H9 (cell line): ENCODE measurements around the gene POU2F2. TPM values are rescaled to one million over a fixed set of nuclear protein-coding genes. Genes with fewer than 3 reads are reported as not detected.

ENCODE experiments used
- DNase-seq: peaks from one replicate; pipeline ENCODE4 v3.0.0-alpha.2; 2017
- H2AFZ ChIP-seq: one replicate; pipeline ENCODE4 v1.6.1; 2013; ENCODE audit warnings: mild to moderate bottlenecking, low read length, control low read depth, moderate library complexity
- H2AK5ac ChIP-seq: 2 replicates; pipeline ENCODE4 v1.6.1; 2013; ENCODE audit warnings: low read length, control low read depth, mixed read lengths; ENCODE audit not compliant: insufficient read length
- H2BK120ac ChIP-seq: one replicate; pipeline ENCODE4 v1.6.1; 2013; ENCODE audit warnings: low read depth, mild to moderate bottlenecking, low read length, control low read depth, inconsistent platforms; ENCODE audit not compliant: poor library complexity, severe bottlenecking
- H2BK12ac ChIP-seq: 2 replicates; pipeline ENCODE4 v1.6.1; 2013; ENCODE audit warnings: low read length, control low read depth, mixed read lengths, low read depth; ENCODE audit not compliant: insufficient read length
- H2BK15ac ChIP-seq: 2 replicates; pipeline ENCODE4 v1.6.1; 2013; ENCODE audit warnings: low read depth, low read length, control low read depth
- H2BK20ac ChIP-seq: one replicate; pipeline ENCODE4 v1.6.1; 2013; ENCODE audit warnings: low read depth, mild to moderate bottlenecking, low read length, control low read depth, inconsistent platforms; ENCODE audit not compliant: poor library complexity, severe bottlenecking
- H2BK5ac ChIP-seq: 2 replicates; pipeline ENCODE4 v1.6.1; 2013; ENCODE audit warnings: low read length, control low read depth, mixed read lengths; ENCODE audit not compliant: insufficient read length
- H3K14ac ChIP-seq: 2 replicates; pipeline ENCODE4 v1.6.1; 2013; ENCODE audit warnings: low read length, control low read depth; ENCODE audit not compliant: insufficient read depth
- H3K18ac ChIP-seq: 2 replicates; pipeline ENCODE4 v1.6.1; 2013; ENCODE audit warnings: low read depth, mild to moderate bottlenecking, mixed read lengths, low read length, control low read depth; ENCODE audit not compliant: insufficient read length
- H3K23ac ChIP-seq: 2 replicates; pipeline ENCODE4 v1.6.1; 2013; ENCODE audit warnings: low read length, control low read depth, mixed read lengths, low read depth; ENCODE audit not compliant: insufficient read length
- H3K23me2 ChIP-seq: 2 replicates; pipeline ENCODE4 v1.6.1; 2013; ENCODE audit warnings: low read depth, mild to moderate bottlenecking, mixed read lengths, low read length, control low read depth; ENCODE audit not compliant: insufficient read length, poor library complexity, severe bottlenecking
- H3K27ac ChIP-seq: 2 replicates; pipeline ENCODE4 v1.5.1; 2013; ENCODE audit warnings: low read length, control low read depth, mixed read lengths, low read depth; ENCODE audit not compliant: insufficient read length
- H3K27me3 ChIP-seq: 2 replicates; pipeline ENCODE4 v1.6.1; 2013; ENCODE audit warnings: low read length, control low read depth, inconsistent platforms; ENCODE audit not compliant: insufficient read depth
- H3K4ac ChIP-seq: 2 replicates; pipeline ENCODE4 v1.6.1; 2013; ENCODE audit warnings: low read depth, mild to moderate bottlenecking, control low read depth, inconsistent platforms, low read length, moderate library complexity
- H3K4me1 ChIP-seq: 2 replicates; pipeline ENCODE4 v1.6.1; 2013; ENCODE audit warnings: low read length, control low read depth, inconsistent platforms; ENCODE audit not compliant: insufficient read depth
- H3K4me2 ChIP-seq: 2 replicates; pipeline ENCODE4 v1.6.1; 2013; ENCODE audit warnings: low read length, control low read depth, mixed read lengths; ENCODE audit not compliant: insufficient read length, insufficient read depth
- H3K56ac ChIP-seq: 2 replicates; pipeline ENCODE4 v1.6.1; 2013; ENCODE audit warnings: low read depth, mild to moderate bottlenecking, mixed read lengths, low read length, control low read depth; ENCODE audit not compliant: insufficient read length
- H3K79me1 ChIP-seq: 2 replicates; pipeline ENCODE4 v1.6.1; 2013; ENCODE audit warnings: low read depth, mild to moderate bottlenecking, moderate library complexity, low read length, control low read depth, inconsistent platforms; ENCODE audit not compliant: insufficient read depth, poor library complexity, severe bottlenecking
- H3K79me2 ChIP-seq: 2 replicates; pipeline ENCODE4 v1.6.1; 2013; ENCODE audit warnings: low read length, control low read depth, inconsistent platforms; ENCODE audit not compliant: insufficient read depth
- H3K9ac ChIP-seq: 2 replicates; pipeline ENCODE4 v1.6.1; 2013; ENCODE audit warnings: low read length, control low read depth, mixed read lengths; ENCODE audit not compliant: insufficient read length; ENCODE audit errors: extremely low read depth
- H3K9me3 ChIP-seq: one replicate; pipeline ENCODE4 v1.6.1; 2013; ENCODE audit warnings: low read depth, low read length, inconsistent platforms; ENCODE audit not compliant: control insufficient read depth
- H3T11ph ChIP-seq: one replicate; pipeline ENCODE4 v1.6.1; 2013; ENCODE audit warnings: mild to moderate bottlenecking, low read length, control low read depth, inconsistent platforms
- H4K20me1 ChIP-seq: one replicate; pipeline ENCODE4 v1.6.1; 2013; ENCODE audit not compliant: control insufficient read depth, insufficient read length, insufficient read depth
- H4K5ac ChIP-seq: 2 replicates; pipeline ENCODE4 v1.6.1; 2013; ENCODE audit warnings: low read depth, mild to moderate bottlenecking, mixed read lengths, low read length, control low read depth; ENCODE audit not compliant: insufficient read length
- H4K8ac ChIP-seq: replicated peaks from 2 replicates; pipeline ENCODE4 v1.6.1; 2013; ENCODE audit warnings: low read length, control low read depth, mixed read lengths, low read depth; ENCODE audit not compliant: insufficient read length
- H4K91ac ChIP-seq: 2 replicates; pipeline ENCODE4 v1.6.1; 2013; ENCODE audit warnings: low read depth, mild to moderate bottlenecking, moderate library complexity, mixed read lengths, low read length, control low read depth; ENCODE audit not compliant: insufficient read length
- H3K27ac Mint-ChIP-seq, 3 experiments: 2 replicates in 2 of 3; 3 replicates in 1 of 3; pipeline ENCODE4 v1.8.0; 2020 to 2021; ENCODE audit warnings: mixed read lengths in 3 of 3, mild to moderate bottlenecking in 1 of 3, moderate library complexity in 1 of 3
- H3K27me3 Mint-ChIP-seq: 2 replicates; pipeline ENCODE4 v1.8.0; 2021; ENCODE audit warnings: low read depth, mild to moderate bottlenecking, moderate library complexity, mixed read lengths
- H3K36me3 Mint-ChIP-seq, 3 experiments: 2 replicates in 2 of 3; 3 replicates in 1 of 3; pipeline ENCODE4 v1.8.0; 2020 to 2021; ENCODE audit warnings: low read depth in 3 of 3, mixed read lengths in 3 of 3; ENCODE audit not compliant: insufficient read depth in 1 of 3
- H3K4me1 Mint-ChIP-seq, 2 experiments: 2 replicates each; pipeline ENCODE4 v1.8.0; 2020; ENCODE audit warnings: mixed read lengths in 2 of 2
- H3K4me3 Mint-ChIP-seq, 2 experiments: 2 replicates in 1 of 2; 3 replicates in 1 of 2; pipeline ENCODE4 v1.8.0; 2020 to 2021; ENCODE audit warnings: mild to moderate bottlenecking in 2 of 2, mixed read lengths in 2 of 2, moderate library complexity in 1 of 2
- H3K9me3 Mint-ChIP-seq, 2 experiments: 2 replicates in 1 of 2; 3 replicates in 1 of 2; pipeline ENCODE4 v1.8.0; 2020; ENCODE audit warnings: mild to moderate bottlenecking in 2 of 2, mixed read lengths in 2 of 2, moderate library complexity in 1 of 2
- CTCF ChIP-seq: fragments of 200-600 bp; sonication (generic); conservative IDR thresholded peaks from 3 replicates; pipeline ENCODE4 v1.8.0; 2021; ENCODE audit warnings: antibody characterized with exemption, mild to moderate bottlenecking
- WGBS: extraction: QIAGEN DNeasy Blood & Tissue Kit; methylation state at CpG from one replicate; pipeline ENCODE4 v1.1.7; 2013; ENCODE audit warnings: missing lambda C conversion rate, low lambda C conversion rate, mixed read lengths; ENCODE audit not compliant: insufficient read length; ENCODE audit errors: extremely low coverage; 5-methylcytosine and 5-hydroxymethylcytosine counted together
- total RNA-seq: library from RNA; stranded (reverse); gene quantifications from 2 replicates; pipeline ENCODE4 v1.2.1, GENCODE V29; 2021

Gene POU2F2
- total RNA-seq, 1 experiment from 2014 or later: 2.9 TPM

- Histone ChIP-seq H3T11ph (no peak overlapping the region), H3K9ac (no peak overlapping the region), H4K91ac (no peak overlapping the region), H2BK15ac (no peak overlapping the region), H2AFZ (no peak overlapping the region), H3K4me1 (no peaks in the 10 kb centered on the region), H2AK5ac (no peak overlapping the region), H3K27me3 (no peaks in the 10 kb centered on the region), H2BK20ac (no peak overlapping the region), H3K23ac (no peak overlapping the region), H3K23me2 (no peaks in the 10 kb centered on the region), H2BK5ac (no peak overlapping the region), H3K27ac (no peak overlapping the region), H4K8ac (no peak overlapping the region), H3K18ac (no peak overlapping the region), H2BK120ac (no peak overlapping the region), H3K14ac (no peak overlapping the region), H3K79me1 (no peaks in the 10 kb centered on the region), H3K79me2 (no peaks in the 10 kb centered on the region), H3K4ac (no peak overlapping the region), H4K5ac (no peak overlapping the region), H3K9me3 (no peaks in the 10 kb centered on the region), H4K20me1 (no peaks in the 10 kb centered on the region), H3K4me2 (no peak overlapping the region), H2BK12ac (no peak overlapping the region), H3K56ac (no peak overlapping the region)
- Mint-ChIP-seq H3K36me3 (no peaks in the 10 kb centered on the region; a peak in 1 of 7 replicates), H3K4me3 (no peak overlapping the region), H3K27ac (no peak overlapping the region), H3K9me3 (no peaks in the 10 kb centered on the region; a peak in 1 of 5 replicates), H3K4me1 (peaks cover 0 to 7% of the 10 kb centered on the region in 2 experiments; a peak in 2 of 4 replicates), H3K27me3 (peaks cover 71% of the 10 kb centered on the region)
- no CpG with 5 or more reads among the region's 2 CpGs for WGBS
- TF ChIP-seq CTCF: no peak
- no peak for DNase-seq
Measured at GRCh38 chr19:42165146-42165545, 32.9 kb upstream of the POU2F2 start.
